D721Med (cell line): Measurements from ENCODE around the gene PKDREJ.
"Not testable (repeated sequence)": the region's sequence is repeated elsewhere in the genome, so short reads cannot be mapped to it uniquely, and the experiment has no call there.

Experiments
- DNase-seq: peaks from one replicate; pipeline ENCODE4 v3.0.0; 2011; ENCODE audit warnings: low spot score; ENCODE audit not compliant: insufficient read length
- FAIRE-seq: peaks from 2 replicates; lab custom pipeline; 2011; peaks lifted over from hg19 to GRCh38; lab: Jason Lieb, UNC
- CTCF ChIP-seq: IDR thresholded peaks from 2 replicates; pipeline ENCODE4 v1.5.1; 2012; ENCODE audit warnings: mild to moderate bottlenecking, control low read depth; ENCODE audit not compliant: insufficient read depth; ENCODE audit errors: missing control alignments

Gene PKDREJ

GRCh38 chr22:46272762-46273431, 9.8 kb upstream of the PKDREJ start:
- FAIRE-seq = no peak
- DNase-seq = no peak
- no peak for TF ChIP-seq CTCF

DNA sequence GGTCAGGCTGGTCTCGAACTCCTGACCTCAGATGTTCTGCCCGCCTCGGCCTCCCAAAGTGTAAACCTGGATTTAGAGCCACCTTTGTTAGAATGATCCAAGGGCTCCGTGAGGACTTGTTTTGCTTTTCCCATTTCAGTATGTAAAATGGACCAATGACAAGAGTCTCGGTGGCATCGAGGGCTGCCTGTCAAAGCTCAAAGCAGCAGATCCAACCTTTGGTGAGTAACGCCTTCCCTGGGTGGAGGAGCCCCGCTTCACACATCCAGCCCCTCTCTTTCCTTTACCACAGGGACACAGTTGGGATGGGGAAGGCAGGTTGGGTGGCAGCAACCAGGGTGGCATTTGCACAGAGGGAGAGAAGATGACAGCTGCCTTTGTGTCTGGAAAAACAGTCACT, 9.1 kb upstream of the PKDREJ start:
- DNase-seq (no peak), FAIRE-seq (no peak)
- TF ChIP-seq CTCF = no peak

DNA sequence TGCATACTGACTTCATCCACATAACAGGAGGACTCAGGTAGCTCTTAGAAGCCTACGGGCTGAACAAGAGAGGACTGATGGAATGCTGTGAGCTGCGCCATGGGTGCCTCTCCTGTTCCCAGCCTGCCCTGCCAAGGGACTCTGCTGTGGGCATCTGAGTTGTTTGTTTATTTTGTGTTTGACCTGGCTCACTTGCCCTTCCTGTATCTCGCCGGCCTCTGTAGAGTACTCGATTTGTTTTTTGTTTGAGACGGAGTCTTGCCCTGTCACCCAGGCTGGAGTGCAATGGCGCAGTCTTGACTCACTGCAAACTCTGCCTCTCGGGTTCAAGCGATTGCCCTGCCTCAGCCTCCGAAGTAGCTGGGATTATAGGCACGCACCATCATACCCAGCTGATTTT, 6.4 kb upstream of the PKDREJ start:
- TF ChIP-seq CTCF = no peak
- FAIRE-seq = no peak
- no peak for DNase-seq

DNA sequence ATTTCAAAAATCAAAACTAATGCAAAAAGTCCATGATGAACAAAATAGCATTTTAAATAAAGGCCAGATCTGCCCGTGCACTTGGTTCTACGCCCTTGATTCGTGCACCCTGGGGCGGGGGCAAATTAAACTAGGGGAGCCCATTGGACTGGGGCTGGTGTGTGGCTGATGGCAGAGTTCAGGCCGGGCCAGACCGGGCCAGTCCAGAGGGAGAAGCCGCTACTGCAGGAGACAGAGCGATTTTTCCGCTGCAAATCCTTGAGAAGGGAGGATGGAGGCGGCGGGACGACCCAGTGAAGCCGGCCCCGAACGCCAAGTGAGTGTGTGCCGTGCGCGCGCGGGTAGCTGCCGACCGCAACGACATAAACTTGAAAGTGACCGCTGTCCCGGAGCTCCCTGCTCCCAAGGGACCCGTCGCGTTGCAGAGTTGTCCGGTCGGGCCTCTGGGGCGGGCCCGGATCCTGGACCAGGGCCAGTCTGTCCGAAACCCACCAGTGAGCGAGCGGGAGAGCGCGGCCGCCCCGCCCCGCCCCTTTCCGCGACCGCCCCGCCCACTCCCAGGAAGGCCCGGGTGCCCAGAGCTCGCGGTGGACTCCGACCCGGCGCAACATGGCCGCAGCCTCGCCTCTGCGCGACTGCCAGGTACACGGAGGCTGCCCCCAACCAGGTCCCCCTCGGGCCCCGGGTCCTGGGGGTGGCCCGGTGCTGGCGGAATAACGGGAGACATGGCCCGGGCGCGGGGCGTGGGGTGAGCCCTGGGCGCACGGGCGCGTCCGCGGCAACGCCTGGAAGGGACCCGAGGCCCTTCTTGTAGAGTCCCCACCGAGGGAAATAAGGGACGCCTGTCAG, 4.5 kb upstream of the PKDREJ start, which contains the start of gene TTC38:
TSS of gene TTC38 (plus strand) at position 578 of the 849 bp plus-strand sequence. CDS start at position 610, 32 bp downstream.
- DNase-seq (peak; percentile 73), FAIRE-seq (no peak)
- TF ChIP-seq CTCF = no peak

GRCh38 chr22:46265627-46266026, 2.5 kb upstream of the PKDREJ start:
- FAIRE-seq, DNase-seq: not testable (repeated sequence)

- not testable (repeated sequence) for FAIRE-seq, DNase-seq
Measured at GRCh38 chr22:46264520-46264919, 1.4 kb upstream of the PKDREJ start.

DNA sequence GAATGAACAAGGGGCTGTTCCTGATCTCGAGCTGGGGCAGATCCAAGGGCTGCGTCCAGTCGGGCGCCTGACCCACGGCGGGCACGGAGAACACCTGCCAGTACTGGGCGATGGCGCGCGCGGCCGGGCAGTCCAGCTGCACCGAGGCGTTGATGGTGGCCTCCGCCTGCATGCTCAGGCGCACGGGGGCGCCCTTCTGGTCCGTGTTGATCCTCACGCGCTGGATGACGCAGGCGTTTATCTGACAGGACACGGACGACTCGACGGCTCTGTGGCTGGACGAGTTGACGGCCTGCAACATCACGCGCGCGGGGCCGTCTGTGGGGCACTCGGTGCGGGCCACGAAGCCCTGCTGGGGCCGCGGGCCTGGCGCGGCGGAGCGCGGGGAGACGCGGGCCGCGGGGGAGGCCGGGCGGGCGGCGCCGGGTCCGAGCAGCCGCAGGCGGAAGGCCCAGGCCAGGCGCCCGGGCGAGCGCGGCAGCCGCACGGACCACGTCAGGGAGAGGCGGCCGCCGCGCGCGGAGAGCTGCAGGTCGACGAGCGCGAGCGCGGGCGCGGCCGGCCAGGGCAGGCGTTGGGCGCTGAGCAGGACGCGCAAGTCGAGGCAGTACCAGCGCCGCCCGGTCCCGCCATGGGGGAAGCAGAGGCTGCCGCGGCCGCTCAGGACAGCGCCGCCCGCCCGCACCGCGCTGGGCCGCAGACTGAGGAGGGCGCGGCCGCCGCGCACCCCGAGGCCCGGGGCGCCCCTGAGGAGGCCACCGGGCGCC, 511 bp downstream of the PKDREJ start:
- no peak for FAIRE-seq

More for the DNA sequence above, 511 bp downstream of the PKDREJ start:
- no peak for DNase-seq
- no peak for TF ChIP-seq CTCF
